OCI-LY1 (cell line): ENCODE data around the gene DPP3.

Experiments used
- EZH2 ChIP-seq: fragments of 200-600 bp; sonication (generic), shearing (Covaris generic); IDR thresholded peaks from 2 replicates; pipeline ENCODE4 v1.8.0; 2017; ENCODE audit warnings: borderline replicate concordance, mixed run types, mild to moderate bottlenecking, antibody characterized with exemption, low read length, moderate library complexity, mixed read lengths
- TF ChIP-seq, protein P1 (sequence below): fragments of 200-600 bp; sonication (generic), shearing (Covaris generic); IDR thresholded peaks from 2 replicates; pipeline ENCODE4 v1.5.1; 2017; ENCODE audit warnings: mild to moderate bottlenecking, antibody characterized with exemption, low read length, moderate library complexity, mixed read lengths

DNA sequence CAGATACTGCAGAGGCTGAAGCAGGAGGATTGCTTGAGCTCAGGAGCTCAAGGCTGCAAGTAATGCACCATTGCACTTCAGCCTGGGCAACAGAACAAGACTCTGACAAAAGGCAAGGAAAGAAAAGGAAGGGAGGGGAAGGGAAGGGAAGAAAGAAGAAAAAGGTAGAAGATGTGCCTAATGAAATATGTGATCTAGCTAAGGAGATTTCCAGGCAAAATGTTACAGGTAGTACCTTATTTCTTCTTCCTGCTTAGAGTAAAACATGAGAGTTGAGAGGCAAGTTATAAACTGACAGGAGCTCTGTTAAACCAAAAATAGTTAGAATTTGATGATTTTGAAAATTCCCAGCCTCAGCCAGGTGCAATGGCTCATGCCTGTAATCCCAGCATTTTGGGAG is 18.2 kb upstream of the DPP3 start:
- TF ChIP-seq, protein P1, sequence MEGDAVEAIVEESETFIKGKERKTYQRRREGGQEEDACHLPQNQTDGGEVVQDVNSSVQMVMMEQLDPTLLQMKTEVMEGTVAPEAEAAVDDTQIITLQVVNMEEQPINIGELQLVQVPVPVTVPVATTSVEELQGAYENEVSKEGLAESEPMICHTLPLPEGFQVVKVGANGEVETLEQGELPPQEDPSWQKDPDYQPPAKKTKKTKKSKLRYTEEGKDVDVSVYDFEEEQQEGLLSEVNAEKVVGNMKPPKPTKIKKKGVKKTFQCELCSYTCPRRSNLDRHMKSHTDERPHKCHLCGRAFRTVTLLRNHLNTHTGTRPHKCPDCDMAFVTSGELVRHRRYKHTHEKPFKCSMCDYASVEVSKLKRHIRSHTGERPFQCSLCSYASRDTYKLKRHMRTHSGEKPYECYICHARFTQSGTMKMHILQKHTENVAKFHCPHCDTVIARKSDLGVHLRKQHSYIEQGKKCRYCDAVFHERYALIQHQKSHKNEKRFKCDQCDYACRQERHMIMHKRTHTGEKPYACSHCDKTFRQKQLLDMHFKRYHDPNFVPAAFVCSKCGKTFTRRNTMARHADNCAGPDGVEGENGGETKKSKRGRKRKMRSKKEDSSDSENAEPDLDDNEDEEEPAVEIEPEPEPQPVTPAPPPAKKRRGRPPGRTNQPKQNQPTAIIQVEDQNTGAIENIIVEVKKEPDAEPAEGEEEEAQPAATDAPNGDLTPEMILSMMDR = no peak
- no peak for TF ChIP-seq EZH2
